Fibroblast of peridontal ligament (primary cell): Measurements from ENCODE around the gene ECI1.

Experiments used
- DNase-seq: peaks from one replicate; pipeline ENCODE4 v3.0.0-alpha.2; 2010; ENCODE audit errors: extremely low read depth

ECI1 gene

DNA sequence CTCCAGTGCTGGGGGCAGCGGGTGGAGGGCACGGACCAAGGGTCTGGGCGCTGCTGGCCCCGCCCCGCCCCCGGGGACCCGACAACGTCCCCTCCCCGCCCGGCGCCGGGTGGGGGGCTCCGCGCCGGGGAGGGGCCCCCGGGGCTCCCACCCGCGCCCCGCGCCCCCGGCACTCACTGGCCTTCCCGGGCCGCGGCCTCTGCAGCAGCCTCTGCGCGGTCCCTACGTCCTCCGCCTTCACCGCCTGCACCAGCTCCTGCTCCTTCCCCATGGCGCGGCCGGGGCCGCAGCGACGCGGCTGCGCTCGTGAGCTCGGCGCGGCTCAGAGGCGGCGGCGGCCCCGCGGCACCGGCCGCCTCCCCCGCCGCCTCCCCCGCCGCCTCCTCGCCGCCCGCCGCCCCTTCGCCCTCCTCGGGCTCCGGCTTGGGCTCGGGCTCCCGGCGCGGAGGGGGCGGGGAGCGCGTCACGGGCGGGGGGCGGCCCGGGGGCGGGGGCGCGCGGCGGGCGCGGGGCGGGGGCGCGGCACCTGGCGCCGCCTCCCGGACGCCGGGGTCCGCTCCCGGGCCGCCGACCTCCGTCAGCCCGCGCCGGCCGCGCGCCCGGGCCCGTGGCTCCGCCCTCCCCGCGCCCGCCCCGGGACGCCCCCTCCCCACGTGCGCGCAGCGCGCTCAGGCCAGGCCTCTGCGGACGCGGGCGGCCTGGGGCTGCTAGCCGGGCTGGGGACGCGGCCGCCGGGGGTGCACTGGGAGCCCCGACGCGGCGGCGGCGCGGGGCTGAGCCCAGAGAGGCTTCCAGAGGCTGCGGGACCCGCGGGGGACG, 55.0 kb downstream of the ECI1 start, which contains the start of gene CASKIN1:
TSS of gene CASKIN1 (minus strand) at position 444 of the 819 bp plus-strand sequence. CDS start at position 271, 173 bp downstream.
- no peak for DNase-seq

- no peak for DNase-seq
These were observed 55.8 kb downstream of the ECI1 start for GRCh38 chr16:2195322-2196161.

GRCh38 chr16:2194852-2195321, 56.5 kb downstream of the ECI1 start:
- peak; percentile 29 for DNase-seq

- peak; percentile 21 for DNase-seq
These were observed 57.1 kb downstream of the ECI1 start for GRCh38 chr16:2194166-2194834.

DNA sequence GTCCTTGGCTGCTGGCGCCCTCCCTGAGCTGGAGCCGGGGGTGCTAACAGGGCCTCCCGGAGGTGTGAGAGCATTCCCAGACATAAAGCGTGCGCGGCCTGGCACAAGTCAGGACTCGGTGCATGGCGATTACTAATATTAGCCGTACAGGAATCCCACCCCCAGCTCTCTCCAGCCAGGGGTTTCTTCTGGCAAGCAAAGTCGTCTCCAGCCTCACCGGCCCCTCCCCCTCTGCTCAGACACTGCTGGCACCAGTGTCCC, 60.0 kb downstream of the ECI1 start:
- no peak for DNase-seq

DNA sequence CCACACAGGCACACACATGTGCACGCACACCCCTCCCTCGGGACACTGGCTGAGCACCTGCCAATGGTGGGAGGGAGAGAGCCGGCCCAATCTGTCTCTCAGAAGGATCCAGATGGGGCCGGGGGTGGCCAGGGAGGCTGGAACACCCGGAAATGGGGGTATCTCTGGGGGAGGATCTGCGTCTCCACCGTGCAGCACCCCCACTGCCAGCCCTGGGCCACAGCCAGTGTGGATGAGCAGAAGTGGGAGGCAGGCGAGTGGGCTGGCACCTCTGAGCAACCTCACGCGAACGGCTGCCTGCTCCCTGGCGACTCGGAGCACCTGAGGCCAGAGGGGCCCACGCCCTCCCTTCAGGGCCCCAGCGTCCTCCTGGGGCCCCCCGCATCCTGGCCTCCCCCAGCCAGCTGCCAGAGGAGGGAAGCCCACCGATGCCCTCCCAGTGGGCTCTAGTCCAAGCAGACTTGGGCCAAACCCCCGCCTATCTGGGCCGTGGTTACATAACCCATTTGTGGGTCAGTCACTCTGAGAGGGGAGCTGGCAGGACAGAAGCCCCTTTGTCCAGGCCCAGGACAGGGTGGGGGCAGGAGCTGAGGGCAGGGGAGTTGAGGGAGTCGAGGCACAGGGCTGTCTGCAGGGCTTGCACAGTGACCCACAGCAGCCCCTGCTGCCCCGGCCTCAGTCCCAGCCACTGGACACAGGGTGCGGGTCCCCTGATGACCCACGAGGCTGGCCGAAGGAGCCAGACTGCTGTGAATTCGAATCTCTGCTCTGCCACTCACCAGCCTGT, 60.5 kb downstream of the ECI1 start:
- no peak for DNase-seq

GRCh38 chr16:2190002-2190658, 61.3 kb downstream of the ECI1 start:
- no peak for DNase-seq
